ENCODE results near the gene VSIG10L2.

Gene VSIG10L2

DNA sequence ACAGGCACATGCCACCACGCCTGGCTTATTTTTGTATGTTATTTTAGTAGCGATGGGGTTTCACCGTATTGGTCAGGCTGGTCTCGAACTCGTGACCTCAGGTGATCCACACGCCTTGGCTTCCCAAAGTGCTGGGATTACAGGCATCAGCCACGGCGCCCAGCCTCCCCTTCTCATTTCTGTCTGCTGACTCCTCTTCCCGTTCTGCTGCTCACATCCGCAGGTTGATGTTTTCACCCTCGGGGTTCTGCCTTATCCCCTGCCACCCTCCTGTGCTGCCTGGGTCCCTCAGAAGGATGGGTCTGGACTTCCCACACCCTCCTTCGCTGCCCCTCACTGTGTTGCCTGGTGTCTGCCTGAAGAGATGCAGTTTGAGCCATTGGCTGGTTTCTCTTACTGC is 19.2 kb upstream of the VSIG10L2 start:
- no peak for TF ChIP-seq L3MBTL2 (conservative IDR thresholded peaks at IDR 0.05)
- TF ChIP-seq SP1 (IDR thresholded peaks at IDR 0.05), result no peak
- TF ChIP-seq NFRKB (IDR thresholded peaks at IDR 0.05), result no peak
- TF ChIP-seq ZNF384 (IDR thresholded peaks at IDR 0.05), result no peak
- no peak for TF ChIP-seq FOXM1 (IDR thresholded peaks at IDR 0.05; ENCODE audit: borderline replicate concordance)
- TF ChIP-seq LEF1 (IDR thresholded peaks at IDR 0.05; ENCODE audit: borderline replicate concordance), result no peak
- TF ChIP-seq, protein P1, sequence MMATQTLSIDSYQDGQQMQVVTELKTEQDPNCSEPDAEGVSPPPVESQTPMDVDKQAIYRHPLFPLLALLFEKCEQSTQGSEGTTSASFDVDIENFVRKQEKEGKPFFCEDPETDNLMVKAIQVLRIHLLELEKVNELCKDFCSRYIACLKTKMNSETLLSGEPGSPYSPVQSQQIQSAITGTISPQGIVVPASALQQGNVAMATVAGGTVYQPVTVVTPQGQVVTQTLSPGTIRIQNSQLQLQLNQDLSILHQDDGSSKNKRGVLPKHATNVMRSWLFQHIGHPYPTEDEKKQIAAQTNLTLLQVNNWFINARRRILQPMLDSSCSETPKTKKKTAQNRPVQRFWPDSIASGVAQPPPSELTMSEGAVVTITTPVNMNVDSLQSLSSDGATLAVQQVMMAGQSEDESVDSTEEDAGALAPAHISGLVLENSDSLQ (IDR thresholded peaks at IDR 0.05), result no peak
- ChIA-PET POLR2A (no interaction called here), CTCF (no interaction called here)
- no peak for DNase-seq (ENCODE audit: extremely low spot score)

GRCh38 chr11:125929445-125930075 is 16.3 kb upstream of the VSIG10L2 start:
- ChIA-PET POLR2A (interaction anchor here (1.2 kb wide), 1 partner anchor 26 kb away, joined by 3 read pairs; the partner anchor contains the start of gene PUS3), CTCF (interaction anchor here (1.4 kb wide), 1 partner anchor 264 kb away, joined by 4 read pairs; no protein-coding TSS in a partner anchor)
- TF ChIP-seq FOXA1 (IDR thresholded peaks at IDR 0.05) (no peak), BHLHE40 (IDR thresholded peaks at IDR 0.05; ENCODE audit: borderline replicate concordance) (no peak), ARNT (IDR thresholded peaks at IDR 0.05) (no peak), L3MBTL2 (conservative IDR thresholded peaks at IDR 0.05) (no peak), CTBP1 (IDR thresholded peaks at IDR 0.05; ENCODE audit: borderline replicate concordance) (no peak), TARDBP (IDR thresholded peaks at IDR 0.05) (no peak), HDGF (IDR thresholded peaks at IDR 0.05; ENCODE audit: borderline replicate concordance) (no peak), LEF1 (IDR thresholded peaks at IDR 0.05; ENCODE audit: borderline replicate concordance) (no peak), NFRKB (IDR thresholded peaks at IDR 0.05) (no peak), ELF4 (IDR thresholded peaks at IDR 0.05) (no peak), FOXM1 (IDR thresholded peaks at IDR 0.05; ENCODE audit: borderline replicate concordance) (no peak), SP1 (IDR thresholded peaks at IDR 0.05) (no peak), FOXK2 (IDR thresholded peaks at IDR 0.05) (no peak), ZNF384 (IDR thresholded peaks at IDR 0.05) (no peak), SUZ12 (IDR thresholded peaks at IDR 0.05) (no peak)
- TF ChIP-seq, protein P1 (IDR thresholded peaks at IDR 0.05), result no peak
- no peak for DNase-seq (ENCODE audit: extremely low spot score)

- ChIA-PET CTCF (interaction anchor here (1.4 kb wide), 1 partner anchor 263 kb away, joined by 4 read pairs; no protein-coding TSS in a partner anchor), POLR2A (interaction anchor here (0.5 to 1.2 kb wide), 2 partner anchors 17 to 27 kb away, joined by 3 read pairs; partner anchors contain the start of gene PUS3)
- TF ChIP-seq BHLHE40 (IDR thresholded peaks at IDR 0.05; ENCODE audit: borderline replicate concordance) (no peak), SP1 (IDR thresholded peaks at IDR 0.05) (no peak), CTBP1 (IDR thresholded peaks at IDR 0.05; ENCODE audit: borderline replicate concordance) (no peak)
- no peak for DNase-seq (ENCODE audit: extremely low spot score)
Measured at GRCh38 chr11:125930076-125930450, 15.8 kb upstream of the VSIG10L2 start.

- ChIA-PET CTCF (interaction anchor here (1.0 to 1.5 kb wide), 3 partner anchors 9 to 13 kb away, joined by 3 to 7 read pairs (median 4); no protein-coding TSS in a partner anchor), POLR2A (no interaction called here)
- DNase-seq (ENCODE audit: extremely low spot score), result no peak
Measured at GRCh38 chr11:125931116-125931515, 14.7 kb upstream of the VSIG10L2 start.

GRCh38 chr11:125931668-125932067 is 14.2 kb upstream of the VSIG10L2 start:
- no peak for DNase-seq (ENCODE audit: extremely low spot score)
- TF ChIP-seq, protein P1 (IDR thresholded peaks at IDR 0.05), result peak; percentile 70
- no peak for TF ChIP-seq SUZ12 (IDR thresholded peaks at IDR 0.05)
- ChIA-PET POLR2A (no interaction called here), CTCF (interaction anchor here (1.0 to 1.5 kb wide), 3 partner anchors 8 to 13 kb away, joined by 3 to 7 read pairs (median 4); no protein-coding TSS in a partner anchor)

More at GRCh38 chr11:125931116-125931515, 14.7 kb upstream of the VSIG10L2 start:
- TF ChIP-seq LEF1 (IDR thresholded peaks at IDR 0.05; ENCODE audit: borderline replicate concordance) (no peak), SUZ12 (IDR thresholded peaks at IDR 0.05) (no peak), FOXM1 (IDR thresholded peaks at IDR 0.05; ENCODE audit: borderline replicate concordance) (no peak)
- TF ChIP-seq, protein P1 (IDR thresholded peaks at IDR 0.05), result no peak

DNA sequence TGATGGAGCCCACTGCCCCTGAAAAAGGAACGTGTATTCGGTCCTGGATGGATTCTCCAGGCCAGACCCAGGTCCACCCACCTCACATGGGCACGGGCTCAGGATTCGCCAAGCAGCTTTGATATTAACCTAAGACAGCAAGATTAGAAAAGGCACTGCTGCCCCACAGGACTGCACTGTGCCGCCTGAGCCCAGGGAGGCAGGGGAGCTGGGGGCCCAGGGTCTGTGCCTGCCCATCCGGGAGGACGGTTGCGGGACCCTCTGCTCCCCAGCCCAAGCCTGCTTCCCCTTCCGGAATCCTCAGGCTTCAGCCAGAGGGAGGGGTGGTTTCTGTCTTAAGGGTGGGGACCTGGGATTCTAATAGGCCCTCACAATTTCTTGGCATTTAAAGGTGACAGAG is 13.5 kb upstream of the VSIG10L2 start:
- POLR2A ChIA-PET, result no interaction called here
- DNase-seq (ENCODE audit: extremely low spot score), result no peak
- CTCF ChIA-PET, result interaction anchor here (1.0 to 1.5 kb wide), 3 partner anchors 8 to 12 kb away, joined by 3 to 7 read pairs (median 4); no protein-coding TSS in a partner anchor
- TF ChIP-seq, protein P1 (IDR thresholded peaks at IDR 0.05), result no peak
- TF ChIP-seq FOXK2 (IDR thresholded peaks at IDR 0.05) (no peak), ELF4 (IDR thresholded peaks at IDR 0.05) (no peak), TARDBP (IDR thresholded peaks at IDR 0.05) (no peak), SUZ12 (IDR thresholded peaks at IDR 0.05) (no peak), LEF1 (IDR thresholded peaks at IDR 0.05; ENCODE audit: borderline replicate concordance) (no peak), NFRKB (IDR thresholded peaks at IDR 0.05) (no peak), FOXA1 (IDR thresholded peaks at IDR 0.05) (no peak), L3MBTL2 (conservative IDR thresholded peaks at IDR 0.05) (no peak), HDGF (IDR thresholded peaks at IDR 0.05; ENCODE audit: borderline replicate concordance) (no peak), ARNT (IDR thresholded peaks at IDR 0.05) (no peak), SP1 (IDR thresholded peaks at IDR 0.05) (no peak), BHLHE40 (IDR thresholded peaks at IDR 0.05; ENCODE audit: borderline replicate concordance) (no peak), FOXM1 (IDR thresholded peaks at IDR 0.05; ENCODE audit: borderline replicate concordance) (no peak)
